ENCODE results near the gene NOVA2. TPM values are rescaled to one million over a fixed set of nuclear protein-coding genes. Genes with fewer than 3 reads are reported as not detected.

The NOVA2 gene
- total RNA-seq, 8 experiments from 2014 or later: 0.09 to 23.5 (median 11.0) TPM

GRCh38 chr19:45952686-45953505 lies 20.8 kb downstream of the NOVA2 start:
- H3K4me1 ChIP-seq (replicated peaks in 1 of 2): peaks cover 40 to 49% of the 10 kb centered on the region in 2 donors
- WGBS, 10 experiments: 0 to 35% (median 6%) methylated on average over 3 to 34 of the region's 43 CpGs; no CpG with 5 or more reads in 3 of the 10 experiments
- H3K27ac ChIP-seq: peak overlapping the region; percentile 99
- H3K4me3 ChIP-seq: peak overlapping the region in 3 of 5 donors; percentile 11 to 33 (median 22)
- in situ Hi-C loops (cut with MboI; ENCODE audit: low pct_unique_long_range_greater_than_20kb in 2 of 9, low sequenced_read_pairs in 9 of 9, unreplicated experiment in 9 of 9): no loop called here
- ATAC-seq (replicated peaks in 6 of 8): peak; percentile 39 to 95 (median 66)

GRCh38 chr19:45952341-45952685 lies 21.4 kb downstream of the NOVA2 start:
- in situ Hi-C loops (cut with MboI; ENCODE audit: low pct_unique_long_range_greater_than_20kb in 2 of 9, low sequenced_read_pairs in 9 of 9, unreplicated experiment in 9 of 9): no loop called here
- H3K27ac ChIP-seq: peak overlapping the region; percentile 99
- peak in 1 of 8 experiments; percentile 44 for ATAC-seq (replicated peaks in 6 of 8)
- H3K4me1 ChIP-seq (replicated peaks in 1 of 2): peaks cover 40 to 49% of the 10 kb centered on the region in 2 donors
- peak overlapping the region in 2 of 5 donors; percentile 22 to 33 for H3K4me3 ChIP-seq
- 0 to 86% (median 29%) methylated on average over 1 to 4 of the region's 8 CpGs; no CpG with 5 or more reads in 4 of the 10 experiments for WGBS, 10 experiments

- H3K27ac ChIP-seq: no peak overlapping the region
- in situ Hi-C loops (cut with MboI; ENCODE audit: low pct_unique_long_range_greater_than_20kb in 2 of 9, low sequenced_read_pairs in 9 of 9, unreplicated experiment in 9 of 9): no loop called here
- no peak for ATAC-seq (replicated peaks in 6 of 8)
- peaks cover 6 to 14% of the 10 kb centered on the region in 2 donors for H3K4me1 ChIP-seq (replicated peaks in 1 of 2)
- 80 to 100% methylated on average over 1 of the region's 1 CpG; no CpG with 5 or more reads in 8 of the 10 experiments for WGBS, 10 experiments
- H3K4me3 ChIP-seq: no peak overlapping the region
Observed at GRCh38 chr19:45947926-45948325, 25.7 kb downstream of the NOVA2 start.

DNA sequence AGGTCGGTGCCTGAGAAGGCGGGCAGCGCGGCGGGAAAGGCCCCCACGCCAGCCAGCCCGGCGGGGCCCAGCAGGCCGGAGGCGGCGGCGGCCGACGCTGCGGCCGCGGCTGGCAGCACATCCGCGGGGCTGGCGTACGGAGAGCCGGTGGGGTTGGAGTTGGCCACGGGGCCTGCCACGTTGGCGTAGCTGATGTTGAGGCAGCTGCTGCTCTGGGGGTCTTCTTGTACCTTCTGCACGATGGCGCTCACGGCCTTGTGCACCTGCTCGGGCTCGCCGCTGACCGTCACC lies 33.2 kb downstream of the NOVA2 start:
- Histone ChIP-seq H3K4me3 (no peak overlapping the region), H3K4me1 (replicated peaks in 1 of 2) (peaks cover 0 to 2% of the 10 kb centered on the region in 2 donors), H3K27ac (no peak overlapping the region)
- in situ Hi-C loops (cut with MboI; ENCODE audit: low pct_unique_long_range_greater_than_20kb in 2 of 9, low sequenced_read_pairs in 9 of 9, unreplicated experiment in 9 of 9): no loop called here
- no peak for ATAC-seq (replicated peaks in 6 of 8)
- 65 to 98% (median 87%) methylated on average over 3 to 8 of the region's 32 CpGs; no CpG with 5 or more reads in 5 of the 10 experiments for WGBS, 10 experiments

- WGBS, 10 experiments: 15 to 100% (median 58%) methylated on average over 3 to 9 of the region's 67 CpGs; no CpG with 5 or more reads in 6 of the 10 experiments
- H3K27ac ChIP-seq: no peak overlapping the region
- peaks cover 0 to 7% of the 10 kb centered on the region in 2 donors for H3K4me1 ChIP-seq (replicated peaks in 1 of 2)
- in situ Hi-C loops (cut with MboI; ENCODE audit: low pct_unique_long_range_greater_than_20kb in 2 of 9, low sequenced_read_pairs in 9 of 9, unreplicated experiment in 9 of 9): no loop called here
- ATAC-seq (replicated peaks in 6 of 8): no peak
- H3K4me3 ChIP-seq: no peak overlapping the region
Observed at GRCh38 chr19:45939792-45940514, 33.7 kb downstream of the NOVA2 start.

DNA sequence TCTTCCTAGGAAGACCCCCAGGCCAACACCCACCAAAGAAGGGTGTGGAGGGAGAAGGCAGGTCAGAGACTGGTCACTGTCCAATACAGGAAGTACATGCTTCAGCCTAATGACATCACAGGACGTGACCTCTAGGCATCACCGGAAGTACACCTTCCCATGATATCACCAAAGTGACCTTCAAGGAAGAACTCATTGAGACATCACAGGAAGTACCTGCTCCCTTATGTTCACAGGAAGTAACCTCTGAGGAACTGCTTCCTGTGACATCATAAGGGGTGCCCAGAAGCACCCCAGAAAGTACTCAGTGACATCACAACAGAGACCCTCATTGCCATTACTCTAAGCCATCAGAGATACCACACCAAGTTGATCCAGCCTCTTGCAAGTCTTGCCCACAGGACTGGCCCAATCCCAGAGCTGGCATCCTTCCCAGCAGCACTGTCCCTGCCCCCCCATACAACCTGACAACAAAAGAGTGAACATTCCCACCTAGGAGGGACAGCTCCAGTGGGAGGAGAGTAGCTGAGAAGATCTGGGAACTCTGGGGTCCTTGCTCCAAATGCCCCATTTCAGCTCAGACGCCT lies 34.8 kb downstream of the NOVA2 start:
- Histone ChIP-seq H3K4me3 (no peak overlapping the region), H3K27ac (no peak overlapping the region), H3K4me1 (replicated peaks in 1 of 2) (peaks cover 0 to 15% of the 10 kb centered on the region in 2 donors)
- ATAC-seq (replicated peaks in 6 of 8): no peak
- 56 to 100% (median 63%) methylated on average over 1 to 3 of the region's 3 CpGs; no CpG with 5 or more reads in 6 of the 10 experiments for WGBS, 10 experiments
- in situ Hi-C loops (cut with MboI; ENCODE audit: low pct_unique_long_range_greater_than_20kb in 2 of 9, low sequenced_read_pairs in 9 of 9, unreplicated experiment in 9 of 9): no loop called here

DNA sequence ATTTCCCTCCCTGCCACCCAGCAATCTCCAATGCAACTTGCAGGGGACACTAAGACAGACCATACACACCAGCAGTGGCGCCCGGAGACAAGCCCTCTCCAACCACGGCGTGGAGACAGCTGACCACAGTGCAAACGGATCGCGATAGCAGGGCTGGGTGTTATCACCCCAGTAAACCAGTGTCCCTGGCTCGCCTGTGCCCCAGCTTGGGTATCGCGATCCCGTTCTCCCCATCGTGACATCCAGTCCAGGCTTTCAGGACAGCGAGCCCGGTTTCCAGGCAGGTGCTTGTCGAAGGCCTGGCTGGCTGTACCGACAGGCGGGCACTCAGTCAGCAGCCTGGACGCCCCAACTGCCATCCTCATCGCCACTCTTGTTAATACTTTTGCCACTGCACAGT lies 38.4 kb downstream of the NOVA2 start:
- Histone ChIP-seq H3K4me3 (no peak overlapping the region), H3K27ac (no peak overlapping the region), H3K4me1 (replicated peaks in 1 of 2) (peaks cover 0 to 15% of the 10 kb centered on the region in 2 donors)
- ATAC-seq (replicated peaks in 6 of 8): peak in 5 of 8 experiments; percentile 15 to 42 (median 27)
- in situ Hi-C loops (cut with MboI; ENCODE audit: low pct_unique_long_range_greater_than_20kb in 2 of 9, low sequenced_read_pairs in 9 of 9, unreplicated experiment in 9 of 9): no loop called here
- WGBS, 10 experiments: 10 to 100% (median 71%) methylated on average over 1 to 12 of the region's 19 CpGs; no CpG with 5 or more reads in 3 of the 10 experiments

DNA sequence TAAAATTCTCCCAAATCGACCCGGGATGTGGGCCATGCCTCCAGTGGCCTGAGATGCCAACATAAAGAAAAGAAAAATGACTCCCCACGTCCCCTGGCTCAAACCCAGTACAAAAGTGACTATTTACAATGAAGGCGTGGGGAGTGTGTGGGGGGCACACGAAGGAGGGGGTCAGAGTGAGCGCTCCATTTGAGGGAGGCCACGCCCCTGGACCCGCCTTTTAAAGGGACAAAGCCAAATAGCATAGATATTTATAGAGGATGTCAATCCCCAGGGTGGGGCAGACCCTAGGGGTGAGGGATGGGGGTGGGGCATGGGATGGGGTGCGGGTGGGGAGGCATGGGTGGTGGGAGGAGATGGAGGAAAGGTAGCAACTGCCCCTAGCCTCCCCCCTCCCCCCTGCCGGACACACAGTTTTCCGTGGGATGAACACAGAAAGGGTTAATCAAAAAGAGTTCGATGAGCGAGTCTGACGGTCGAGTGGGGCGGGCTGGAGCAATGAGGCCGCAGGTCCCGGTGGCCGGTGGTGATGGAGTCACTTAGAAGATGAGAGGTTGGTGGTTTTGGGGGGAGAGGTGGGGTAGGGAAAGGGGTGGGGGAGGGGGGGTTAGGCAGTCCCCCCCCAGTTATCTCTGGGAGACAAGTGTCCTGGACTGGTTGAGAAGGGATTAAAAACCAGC lies 39.0 kb downstream of the NOVA2 start:
- Histone ChIP-seq H3K4me3 (no peak overlapping the region), H3K4me1 (replicated peaks in 1 of 2) (peaks cover 0 to 15% of the 10 kb centered on the region in 2 donors), H3K27ac (no peak overlapping the region)
- ATAC-seq (replicated peaks in 6 of 8): peak in 4 of 8 experiments; percentile 8 to 28 (median 24)
- WGBS, 10 experiments: 0 to 76% (median 67%) methylated on average over 1 to 4 of the region's 19 CpGs; no CpG with 5 or more reads in 6 of the 10 experiments
- in situ Hi-C loops (cut with MboI; ENCODE audit: low pct_unique_long_range_greater_than_20kb in 2 of 9, low sequenced_read_pairs in 9 of 9, unreplicated experiment in 9 of 9): no loop called here

DNA sequence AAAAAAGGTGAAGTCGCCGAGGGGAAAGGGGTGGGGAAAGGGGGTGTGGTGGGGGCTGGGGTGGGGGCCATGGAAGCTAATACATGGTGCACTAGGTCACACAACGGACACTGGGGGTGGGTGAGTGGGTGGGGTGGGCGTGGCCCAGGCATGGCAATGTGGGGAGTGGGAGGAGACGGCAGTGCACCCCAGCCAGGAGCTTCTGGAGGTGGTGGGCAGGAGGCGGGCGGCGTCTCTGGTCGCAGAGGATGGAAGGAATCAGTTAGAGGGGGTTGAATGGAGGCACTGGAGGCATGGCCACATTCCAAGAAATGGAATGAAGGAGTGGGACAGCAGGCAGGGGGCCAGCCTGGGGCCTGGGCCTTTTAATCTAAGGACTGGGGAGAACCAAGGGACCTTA lies 39.9 kb downstream of the NOVA2 start:
- Histone ChIP-seq H3K27ac (no peak overlapping the region), H3K4me3 (no peak overlapping the region), H3K4me1 (replicated peaks in 1 of 2) (peaks cover 0 to 15% of the 10 kb centered on the region in 2 donors)
- peak in 2 of 8 experiments; percentile 6 to 10 for ATAC-seq (replicated peaks in 6 of 8)
- in situ Hi-C loops (cut with MboI; ENCODE audit: low pct_unique_long_range_greater_than_20kb in 2 of 9, low sequenced_read_pairs in 9 of 9, unreplicated experiment in 9 of 9): no loop called here
- 79% methylated on average over 2 of the region's 9 CpGs; no CpG with 5 or more reads in 9 of the 10 experiments for WGBS, 10 experiments

GRCh38 chr19:45931055-45931454 lies 42.6 kb downstream of the NOVA2 start:
- Histone ChIP-seq H3K4me1 (replicated peaks in 1 of 2) (peaks cover 0 to 15% of the 10 kb centered on the region in 2 donors), H3K27ac (no peak overlapping the region), H3K4me3 (no peak overlapping the region)
- in situ Hi-C loops (cut with MboI; ENCODE audit: low pct_unique_long_range_greater_than_20kb in 2 of 9, low sequenced_read_pairs in 9 of 9, unreplicated experiment in 9 of 9): no loop called here
- no peak for ATAC-seq (replicated peaks in 6 of 8)
- 20 to 80% (median 50%) methylated on average over 1 to 3 of the region's 3 CpGs; no CpG with 5 or more reads in 3 of the 10 experiments for WGBS, 10 experiments

GRCh38 chr19:45929247-45929646 lies 44.4 kb downstream of the NOVA2 start:
- 80 to 100% (median 100%) methylated on average over 1 to 2 of the region's 2 CpGs; no CpG with 5 or more reads in 7 of the 10 experiments for WGBS, 10 experiments
- H3K27ac ChIP-seq: no peak overlapping the region
- in situ Hi-C loops (cut with MboI; ENCODE audit: low pct_unique_long_range_greater_than_20kb in 2 of 9, low sequenced_read_pairs in 9 of 9, unreplicated experiment in 9 of 9): no loop called here
- ATAC-seq (replicated peaks in 6 of 8): no peak
- no peak overlapping the region for H3K4me3 ChIP-seq
- H3K4me1 ChIP-seq (replicated peaks in 1 of 2): peaks cover 0 to 2% of the 10 kb centered on the region in 2 donors

GRCh38 chr19:45927565-45928261 lies 46.0 kb downstream of the NOVA2 start:
- in situ Hi-C loops (cut with MboI; ENCODE audit: low pct_unique_long_range_greater_than_20kb in 2 of 9, low sequenced_read_pairs in 9 of 9, unreplicated experiment in 9 of 9): no loop called here
- Histone ChIP-seq H3K27ac (no peak overlapping the region), H3K4me3 (peak overlapping the region in 1 of 5 donors; percentile 20), H3K4me1 (replicated peaks in 1 of 2) (no peaks in the 10 kb centered on the region)
- 0 to 33% (median 25%) methylated on average over 2 to 18 of the region's 33 CpGs; no CpG with 5 or more reads in 1 of the 10 experiments for WGBS, 10 experiments
- peak; percentile 95 to 99 (median 98) for ATAC-seq (replicated peaks in 6 of 8)

All from motor neuron (in vitro differentiated cells).